ENCODE data around the gene ADAMTS18. TPM values are rescaled to one million over a fixed set of nuclear protein-coding genes. Genes with fewer than 3 reads are reported as not detected.

The ADAMTS18 gene
- total RNA-seq, 1 experiment from 2014 or later, result not detected

GRCh38 chr16:77434022-77434529, 758 bp downstream of the ADAMTS18 start:
- ChIA-PET POLR2A (ENCODE audit: unreplicated experiment) (no interaction called here), CTCF (no interaction called here)
- ATAC-seq, result no peak

GRCh38 chr16:77433146-77433545, 1.7 kb downstream of the ADAMTS18 start:
- POLR2A ChIA-PET (ENCODE audit: unreplicated experiment), result no interaction called here
- intact Hi-C loops (cut with micrococcal nuclease), result no loop called here
- no peak for ATAC-seq

More at GRCh38 chr16:77434022-77434529, 758 bp downstream of the ADAMTS18 start:
- BruUV-seq (replicated peaks), result no TSS peak
- no peaks in the 10 kb centered on the region for H3K36me3 ChIP-seq (ENCODE audit: low read depth, low read length)
- H3K4me1 ChIP-seq (ENCODE audit: insufficient read depth, low read length), result no peaks in the 10 kb centered on the region
- H3F3A ChIP-seq (ENCODE audit: low read length, unreplicated experiment), result no peaks in the 10 kb centered on the region
- H3K27me3 ChIP-seq (ENCODE audit: low read length), result peaks cover 71% of the 10 kb centered on the region
- H4K20me1 ChIP-seq (ENCODE audit: low read length), result no peaks in the 10 kb centered on the region
- H2AFZ ChIP-seq (ENCODE audit: low read length), result no peak overlapping the region
- H3K27ac ChIP-seq (ENCODE audit: low read length), result no peak overlapping the region
- no peaks in the 10 kb centered on the region for H3K9me3 ChIP-seq (ENCODE audit: low read length)
- no peaks in the 10 kb centered on the region for H3K9me2 ChIP-seq (replicated peaks; ENCODE audit: low read length)
- no peak overlapping the region for H3K4me3 ChIP-seq (ENCODE audit: low read length)
- H3K79me2 ChIP-seq (ENCODE audit: low read length), result no peaks in the 10 kb centered on the region
- no peak overlapping the region for H3K4me2 ChIP-seq (ENCODE audit: low read length)
- no peak for DNase-seq
- intact Hi-C loops (cut with micrococcal nuclease), result no loop called here
- H3K9ac ChIP-seq (ENCODE audit: low read length), result no peak overlapping the region
- TF ChIP-seq EZH2phosphoT487 (IDR thresholded peaks at IDR 0.05; ENCODE audit: borderline replicate concordance, low read length) (no peak), EZH2 (IDR thresholded peaks at IDR 0.05; ENCODE audit: low read length, unreplicated experiment) (peak; percentile 60)

GRCh38 chr16:77432264-77432663, 2.6 kb downstream of the ADAMTS18 start:
- Histone ChIP-seq H3F3A (ENCODE audit: low read length, unreplicated experiment) (no peaks in the 10 kb centered on the region), H2AFZ (ENCODE audit: low read length) (no peak overlapping the region), H3K4me3 (ENCODE audit: low read length) (no peak overlapping the region), H3K36me3 (ENCODE audit: low read depth, low read length) (no peaks in the 10 kb centered on the region), H3K27me3 (ENCODE audit: low read length) (peaks cover 69% of the 10 kb centered on the region), H3K9me3 (ENCODE audit: low read length) (no peaks in the 10 kb centered on the region), H3K4me1 (ENCODE audit: insufficient read depth, low read length) (no peaks in the 10 kb centered on the region), H3K27ac (ENCODE audit: low read length) (no peak overlapping the region), H3K79me2 (ENCODE audit: low read length) (no peaks in the 10 kb centered on the region), H3K9ac (ENCODE audit: low read length) (no peak overlapping the region), H3K4me2 (ENCODE audit: low read length) (no peak overlapping the region), H4K20me1 (ENCODE audit: low read length) (no peaks in the 10 kb centered on the region), H3K9me2 (replicated peaks; ENCODE audit: low read length) (no peaks in the 10 kb centered on the region)
- intact Hi-C loops (cut with micrococcal nuclease), result no loop called here
- CTCF ChIA-PET, result no interaction called here
- no peak for DNase-seq
- BruUV-seq (replicated peaks), result no TSS peak
- ATAC-seq, result no peak
- TF ChIP-seq EZH2phosphoT487 (IDR thresholded peaks at IDR 0.05; ENCODE audit: borderline replicate concordance, low read length) (no peak), CTCF (conservative IDR thresholded peaks at IDR 0.05; ENCODE audit: low read depth, low read length) (no peak), EZH2 (IDR thresholded peaks at IDR 0.05; ENCODE audit: low read length, unreplicated experiment) (no peak)
- POLR2A ChIA-PET (ENCODE audit: unreplicated experiment), result no interaction called here

More at GRCh38 chr16:77433146-77433545, 1.7 kb downstream of the ADAMTS18 start:
- Histone ChIP-seq H3K27ac (ENCODE audit: low read length) (no peak overlapping the region), H3K4me1 (ENCODE audit: insufficient read depth, low read length) (no peaks in the 10 kb centered on the region), H2AFZ (ENCODE audit: low read length) (no peak overlapping the region), H3K9me3 (ENCODE audit: low read length) (no peaks in the 10 kb centered on the region), H3F3A (ENCODE audit: low read length, unreplicated experiment) (no peaks in the 10 kb centered on the region), H3K4me3 (ENCODE audit: low read length) (no peak overlapping the region), H3K36me3 (ENCODE audit: low read depth, low read length) (no peaks in the 10 kb centered on the region), H3K9ac (ENCODE audit: low read length) (no peak overlapping the region), H3K79me2 (ENCODE audit: low read length) (no peaks in the 10 kb centered on the region), H3K4me2 (ENCODE audit: low read length) (no peak overlapping the region), H3K27me3 (ENCODE audit: low read length) (peaks cover 71% of the 10 kb centered on the region), H3K9me2 (replicated peaks; ENCODE audit: low read length) (no peaks in the 10 kb centered on the region), H4K20me1 (ENCODE audit: low read length) (no peaks in the 10 kb centered on the region)
- no TSS peak for BruUV-seq (replicated peaks)
- TF ChIP-seq EZH2 (IDR thresholded peaks at IDR 0.05; ENCODE audit: low read length, unreplicated experiment) (no peak), EZH2phosphoT487 (IDR thresholded peaks at IDR 0.05; ENCODE audit: borderline replicate concordance, low read length) (no peak), CTCF (conservative IDR thresholded peaks at IDR 0.05; ENCODE audit: low read depth, low read length) (no peak)
- CTCF ChIA-PET, result no interaction called here
- DNase-seq, result no peak
